Aorta (tissue), 5 donors: Measurements from ENCODE around the gene FSD1. TPM values are rescaled to one million over a fixed set of nuclear protein-coding genes. Genes with fewer than 3 reads are reported as not detected.

Source experiments
- ATAC-seq: fragments of 200-7000 bp; cut with Tn5 transposase; one replicate; pipeline ENCODE4 v1.9.1; 2022; ENCODE audit warnings: moderate library complexity; ENCODE audit not compliant: low FRiP score
- DNase-seq, 2 donors: peaks; one replicate each; pipeline ENCODE4 v3.0.0-alpha.2; 2020
- H3K27ac ChIP-seq, 2 donors: one replicate each; pipeline ENCODE4 v1.5.1; 2013; ENCODE audit warnings: low read length in 2 of 2, mild to moderate bottlenecking in 2 of 2, moderate library complexity in 2 of 2, control low read depth in 1 of 2, inconsistent platforms in 1 of 2, low read depth in 1 of 2
- H3K27me3 ChIP-seq, 2 donors: one replicate each; pipeline ENCODE4 v1.6.1; 2013; ENCODE audit warnings: control low read depth in 1 of 2, low read length in 1 of 2, mild to moderate bottlenecking in 1 of 2, moderate library complexity in 1 of 2; ENCODE audit not compliant: insufficient read depth in 2 of 2, control insufficient read depth in 1 of 2
- H3K36me3 ChIP-seq, 2 donors: one replicate each; pipeline ENCODE4 v1.6.1; 2013; ENCODE audit warnings: control low read depth in 1 of 2, low read length in 1 of 2, mild to moderate bottlenecking in 1 of 2; ENCODE audit not compliant: insufficient read depth in 2 of 2, control insufficient read depth in 1 of 2
- H3K4me1 ChIP-seq, 2 donors: one replicate each; pipeline ENCODE4 v1.6.1; 2013; ENCODE audit warnings: low read length in 2 of 2, control low read depth in 1 of 2, mild to moderate bottlenecking in 1 of 2, moderate library complexity in 1 of 2; ENCODE audit not compliant: insufficient read depth in 2 of 2, control insufficient read depth in 1 of 2
- H3K4me3 ChIP-seq, 2 donors: one replicate each; pipeline ENCODE4 v1.5.1; 2013; ENCODE audit warnings: low read length in 2 of 2, control low read depth in 1 of 2, mild to moderate bottlenecking in 1 of 2
- H3K9me3 ChIP-seq: one replicate; pipeline ENCODE4 v1.6.1; 2013; ENCODE audit warnings: mild to moderate bottlenecking, low read length; ENCODE audit not compliant: control insufficient read depth
- WGBS, 2 donors: extraction: QIAGEN DNeasy Blood & Tissue Kit; methylation state at CpG; one replicate each; pipeline ENCODE4 v1.1.7; 2013; 5-methylcytosine and 5-hydroxymethylcytosine counted together
- intact Hi-C, 2 donors: fragments of 100-400 bp; cut with DNase I; formaldehyde crosslinking; loops; one replicate each; pipeline versions ENCODE4 v1.14.2 to v1.15.0; 2022
- polyA plus RNA-seq, 2 donors: library from polyadenylated mRNA; stranded (reverse); fragments of 200-250 nt; gene quantifications; one replicate each; pipeline ENCODE4 v1.2.3, GENCODE V29; 2013
- total RNA-seq, 2 donors: library from RNA; stranded (reverse); fragmentation: NEBNext Ultra II Directional; extraction: Animal tissue kit (Norgen Biotek cat#: 25700); gene quantifications; one replicate each; pipeline ENCODE4 v1.2.1, GENCODE V29; 2021
- donor health status: healthy with polysubstance abuse.
- donor health status: Bipolar disorder and iron deficiency.
- donor health status: DM: no; HTN: no; CAD: no.
- donor health status: DM: no; HTN: no; CAD: no.
- donor health status: DM: yes; HTN: yes; CAD: no.

FSD1 gene
- total and polyA plus RNA-seq, 4 donors: 0.84 TPM; not detected in 3

DNA sequence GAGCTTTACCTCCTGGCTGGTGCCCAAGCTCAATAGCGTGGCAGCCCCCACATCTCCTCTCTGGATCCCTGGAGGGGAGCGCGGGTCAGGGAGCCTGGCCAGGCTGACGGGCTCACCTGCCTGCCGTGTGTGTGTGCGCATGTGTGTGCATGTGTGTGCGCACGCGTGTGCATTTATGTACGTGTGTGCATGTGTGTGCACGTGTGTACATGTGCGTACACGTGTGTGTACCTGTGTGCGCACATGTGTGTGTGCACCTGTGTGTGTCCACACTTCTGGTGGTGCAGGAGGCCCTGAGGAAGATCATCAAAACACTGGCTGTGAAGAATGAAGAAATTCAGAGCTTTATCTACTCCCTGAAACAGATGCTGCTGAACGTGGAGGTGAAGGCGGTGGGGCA is 1.3 kb downstream of the FSD1 start:
- Histone ChIP-seq H3K27me3 (no peaks in the 10 kb centered on the region), H3K9me3 (no peaks in the 10 kb centered on the region), H3K36me3 (no peaks in the 10 kb centered on the region), H3K4me1 (no peaks in the 10 kb centered on the region), H3K27ac (no peak overlapping the region), H3K4me3 (no peak overlapping the region)
- no peak for DNase-seq
- no peak for ATAC-seq
- 81 to 84% methylated on average over 16 of the region's 16 CpGs for WGBS, 2 donors
- intact Hi-C loops: no loop called here

DNA sequence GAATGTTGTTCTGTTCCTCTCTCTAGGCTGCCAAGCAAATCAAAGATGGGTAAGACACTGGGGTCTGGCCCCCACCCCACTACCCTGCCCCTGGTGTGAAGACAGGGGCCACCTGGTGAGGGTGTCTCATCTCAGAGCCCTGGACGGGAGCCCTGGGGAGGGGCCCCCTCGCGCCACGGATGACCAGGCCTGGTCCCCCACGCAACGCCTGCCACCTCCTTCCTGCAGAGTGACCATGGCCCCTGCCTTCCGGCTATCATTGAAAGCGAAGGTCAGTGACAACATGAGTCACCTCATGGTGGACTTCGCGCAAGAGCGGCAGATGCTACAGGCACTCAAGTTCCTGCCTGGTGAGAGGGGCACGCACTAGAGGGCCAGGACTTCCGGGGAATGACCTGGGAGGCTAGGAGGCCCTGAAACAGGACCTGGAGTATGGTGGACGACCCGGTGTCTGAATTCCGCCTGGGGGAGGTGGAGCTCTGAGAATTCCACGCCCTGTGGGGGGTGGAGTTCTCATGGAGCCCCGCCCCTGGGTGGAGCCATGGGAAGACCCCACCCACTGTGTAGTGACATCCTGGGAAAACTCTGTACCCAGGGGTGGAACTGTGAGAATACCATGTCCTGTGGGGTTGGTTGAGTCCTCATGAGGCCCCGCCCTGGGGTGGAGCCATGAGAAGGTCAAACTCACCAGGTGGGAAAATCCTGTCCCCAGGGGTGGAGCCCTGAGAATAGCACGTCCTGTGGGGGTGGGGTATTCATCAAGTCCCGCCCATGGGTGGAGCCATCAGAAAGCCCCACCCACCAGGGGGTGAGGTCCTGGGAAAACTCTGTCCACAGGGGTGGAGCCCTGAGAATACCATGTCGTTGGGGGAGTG is 6.1 kb downstream of the FSD1 start:
- H3K9me3 ChIP-seq: no peaks in the 10 kb centered on the region
- no peaks in the 10 kb centered on the region for H3K4me1 ChIP-seq
- intact Hi-C loops: no loop called here
- DNase-seq (no peak), ATAC-seq (no peak)
- H3K36me3 ChIP-seq: no peaks in the 10 kb centered on the region
- no peak overlapping the region for H3K27ac ChIP-seq
- 92 to 94% methylated on average over 22 of the region's 22 CpGs for WGBS, 2 donors
- no peaks in the 10 kb centered on the region for H3K27me3 ChIP-seq
- H3K4me3 ChIP-seq: no peak overlapping the region

- no peak overlapping the region for H3K4me3 ChIP-seq
- ATAC-seq (no peak), DNase-seq (no peak)
- no peaks in the 10 kb centered on the region for H3K36me3 ChIP-seq
- no peaks in the 10 kb centered on the region for H3K9me3 ChIP-seq
- H3K27me3 ChIP-seq: no peaks in the 10 kb centered on the region
- intact Hi-C loops: no loop called here
- H3K27ac ChIP-seq: no peak overlapping the region
- H3K4me1 ChIP-seq: no peaks in the 10 kb centered on the region
- WGBS, 2 donors: 66% methylated on average over 12 of the region's 12 CpGs
Measured at GRCh38 chr19:4313847-4314490, 9.6 kb downstream of the FSD1 start.

DNA sequence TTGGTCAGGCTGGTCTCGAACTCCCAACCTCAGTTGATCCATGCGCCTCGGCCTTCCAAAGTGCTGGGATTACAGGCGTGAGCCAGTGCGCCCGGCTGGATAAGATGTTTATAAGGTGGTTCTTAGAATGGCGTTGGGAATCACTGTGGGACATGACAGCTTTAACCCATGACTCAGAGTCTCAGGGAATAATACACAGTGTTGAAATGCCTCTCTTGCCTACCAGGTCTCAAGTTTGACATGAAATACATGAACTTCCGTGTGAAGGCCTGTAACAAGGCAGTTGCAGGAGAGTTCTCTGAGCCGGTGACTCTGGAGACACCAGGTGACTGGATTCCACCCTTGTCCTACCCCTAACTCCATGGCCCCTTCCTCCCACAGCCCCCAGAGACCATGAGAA is 12.6 kb downstream of the FSD1 start:
- no peak for ATAC-seq
- Histone ChIP-seq H3K4me3 (no peak overlapping the region), H3K36me3 (no peaks in the 10 kb centered on the region), H3K27me3 (no peaks in the 10 kb centered on the region), H3K4me1 (no peaks in the 10 kb centered on the region), H3K9me3 (no peaks in the 10 kb centered on the region), H3K27ac (no peak overlapping the region)
- WGBS, 2 donors: 84 to 87% methylated on average over 9 of the region's 9 CpGs
- intact Hi-C loops: no loop called here
- DNase-seq: no peak

GRCh38 chr19:4318460-4318859 is 14.1 kb downstream of the FSD1 start:
- intact Hi-C loops: no loop called here
- DNase-seq (no peak), ATAC-seq (no peak)
- no peaks in the 10 kb centered on the region for H3K9me3 ChIP-seq
- H3K36me3 ChIP-seq: no peaks in the 10 kb centered on the region
- no peaks in the 10 kb centered on the region for H3K4me1 ChIP-seq
- H3K27me3 ChIP-seq: no peaks in the 10 kb centered on the region
- WGBS, 2 donors: 94 to 96% methylated on average over 7 of the region's 7 CpGs
- H3K4me3 ChIP-seq: no peak overlapping the region
- H3K27ac ChIP-seq: no peak overlapping the region

GRCh38 chr19:4319067-4319718 is 14.8 kb downstream of the FSD1 start:
- ATAC-seq (no peak), DNase-seq (no peak)
- H3K27ac ChIP-seq: no peak overlapping the region
- WGBS, 2 donors: 91% methylated on average over 2 of the region's 2 CpGs
- H3K9me3 ChIP-seq: no peaks in the 10 kb centered on the region
- no peaks in the 10 kb centered on the region for H3K4me1 ChIP-seq
- H3K27me3 ChIP-seq: no peaks in the 10 kb centered on the region
- no peaks in the 10 kb centered on the region for H3K36me3 ChIP-seq
- intact Hi-C loops: no loop called here
- H3K4me3 ChIP-seq: no peak overlapping the region

DNA sequence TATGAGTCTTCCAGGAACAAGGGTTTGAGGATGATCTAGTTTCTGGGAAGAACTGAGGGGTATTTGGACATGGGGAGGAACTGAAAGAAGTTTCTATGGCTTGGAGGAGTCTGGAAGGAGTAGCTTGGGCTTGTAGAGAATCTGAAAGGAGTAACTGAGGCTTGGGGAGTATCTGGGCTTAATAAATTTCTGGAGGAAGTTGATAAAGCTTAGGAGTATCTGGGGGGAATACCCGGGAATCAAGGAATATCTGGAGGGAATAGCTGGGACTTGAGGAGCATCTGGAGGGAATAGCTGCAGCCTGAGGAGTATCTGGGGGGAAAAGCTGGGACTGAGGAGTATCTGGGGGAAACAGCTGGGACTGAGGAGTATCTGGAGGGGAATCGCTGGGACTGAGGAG is 16.0 kb downstream of the FSD1 start:
- ATAC-seq: no peak
- no peaks in the 10 kb centered on the region for H3K27me3 ChIP-seq
- H3K4me3 ChIP-seq: no peak overlapping the region
- no peak overlapping the region for H3K27ac ChIP-seq
- WGBS, 2 donors: 94 to 96% methylated on average over 2 of the region's 2 CpGs
- H3K4me1 ChIP-seq: no peaks in the 10 kb centered on the region
- no peak for DNase-seq
- H3K9me3 ChIP-seq: no peaks in the 10 kb centered on the region
- intact Hi-C loops: no loop called here
- H3K36me3 ChIP-seq: no peaks in the 10 kb centered on the region

- no peak for DNase-seq
- 82% methylated on average over 36 to 37 of the region's 37 CpGs for WGBS, 2 donors
- intact Hi-C loops: no loop called here
Measured at GRCh38 chr19:4322942-4323665, 18.7 kb downstream of the FSD1 start.

More at GRCh38 chr19:4322942-4323665, 18.7 kb downstream of the FSD1 start:
- H3K27ac ChIP-seq: no peak overlapping the region
- H3K4me3 ChIP-seq: no peak overlapping the region
- no peak for ATAC-seq
- H3K27me3 ChIP-seq: no peaks in the 10 kb centered on the region
- no peaks in the 10 kb centered on the region for H3K4me1 ChIP-seq
- no peaks in the 10 kb centered on the region for H3K9me3 ChIP-seq
- no peaks in the 10 kb centered on the region for H3K36me3 ChIP-seq
